ENCODE data around the gene CDYL2.

- TF ChIP-seq POLR2A (IDR thresholded peaks at IDR 0.05) (no peak), CTCF (IDR thresholded peaks at IDR 0.05) (no peak), POLR2AphosphoS5 (IDR thresholded peaks at IDR 0.05) (no peak)
These were observed 12.0 kb upstream of the CDYL2 start for GRCh38 chr16:80816356-80816755.
